Mucosa of descending colon (tissue), 3 donors: ENCODE measurements around the gene ABCG8. TPM values are rescaled to one million over a fixed set of nuclear protein-coding genes. Genes with fewer than 3 reads are reported as not detected.

Experiments used
- ATAC-seq: fragments of 200-7000 bp; cut with Tn5 transposase; one replicate; pipeline ENCODE4 v1.9.1; 2020; ENCODE audit warnings: mild to moderate bottlenecking, moderate library complexity
- DNase-seq, 3 donors: peaks; one replicate each; pipeline ENCODE4 v3.0.0-alpha.2; 2020
- H3K36me3 ChIP-seq: fragments of 200-600 bp; one replicate; pipeline ENCODE4 v1.8.0; 2021; ENCODE audit warnings: low read depth, mild to moderate bottlenecking
- H3K4me1 ChIP-seq: fragments of 200-600 bp; one replicate; pipeline ENCODE4 v1.8.0; 2021; ENCODE audit warnings: low read depth, mild to moderate bottlenecking
- H3K4me3 ChIP-seq: fragments of 200-600 bp; one replicate; pipeline ENCODE4 v1.8.0; 2021; ENCODE audit warnings: mild to moderate bottlenecking
- H3K9me3 ChIP-seq: fragments of 200-600 bp; one replicate; pipeline ENCODE4 v1.8.0; 2021; ENCODE audit warnings: mild to moderate bottlenecking
- intact Hi-C, 2 donors: fragments of 100-400 bp; cut with DNase I in 1 of 2; cut with micrococcal nuclease in 1 of 2; formaldehyde crosslinking; loops; one replicate each; pipeline versions ENCODE4 v1.11.0 to v1.11.1; 2022; cut with DNase I, micrococcal nuclease
- total RNA-seq, 3 donors: library from RNA; stranded (reverse); fragmentation: NEBNext Ultra II Directional in 2 of 3; extraction: Animal tissue kit (Norgen Biotek cat#: 25700) in 2 of 3; gene quantifications; one replicate each; pipeline versions ENCODE4 v1.2.1 to v1.2.4, GENCODE V29; 2021 to 2023
- TF ChIP-seq, protein P1 (sequence below): fragments of 200-600 bp; IDR thresholded peaks from one replicate; pipeline ENCODE4 v1.8.0; 2022; ENCODE audit warnings: antibody characterized with exemption, mild to moderate bottlenecking
- donor health status: DM: no; HTN: no; CAD: no; lungs with moderate emphysema.
- donor health status: DM: no; HTN: no; CAD: no.
- donor health status: DM: no; HTN: yes; CAD: no.

Gene ABCG8
- total RNA-seq, 3 donors from 2014 or later = 0.06 to 0.87 (median 0.49) TPM

DNA sequence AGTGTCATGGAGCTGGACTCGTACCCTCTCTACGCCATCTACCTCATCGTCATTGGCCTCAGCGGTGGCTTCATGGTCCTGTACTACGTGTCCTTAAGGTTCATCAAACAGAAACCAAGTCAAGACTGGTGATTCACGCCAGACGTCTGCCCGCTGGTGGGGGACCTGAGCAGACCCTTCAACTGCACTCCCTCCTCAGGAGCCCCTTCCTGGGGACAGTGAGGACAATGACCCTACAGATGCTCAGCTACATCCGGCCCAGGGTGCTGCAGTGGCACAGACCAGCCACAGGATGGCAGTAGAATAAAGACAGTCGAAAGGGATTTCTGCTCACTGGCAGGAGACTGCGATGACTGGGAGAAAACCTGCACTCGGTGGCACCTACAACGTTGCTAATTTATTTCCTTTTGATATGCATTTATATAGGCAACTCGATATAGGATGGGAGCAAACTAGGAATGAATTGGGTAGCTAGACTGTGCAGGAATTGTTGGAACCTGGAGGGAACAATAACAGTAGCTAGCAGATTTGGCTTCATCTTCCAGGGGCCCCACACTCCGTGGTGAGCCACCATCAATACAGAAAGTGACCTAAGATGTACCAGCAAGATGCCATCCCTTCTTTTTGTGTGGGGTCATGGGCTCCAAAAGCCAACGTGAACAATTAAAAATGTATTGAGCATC, 39.2 kb downstream of the ABCG8 start:
- Histone ChIP-seq H3K36me3 (no peaks in the 10 kb centered on the region), H3K9me3 (no peaks in the 10 kb centered on the region), H3K4me3 (no peak overlapping the region), H3K4me1 (no peaks in the 10 kb centered on the region)
- TF ChIP-seq, protein P1, sequence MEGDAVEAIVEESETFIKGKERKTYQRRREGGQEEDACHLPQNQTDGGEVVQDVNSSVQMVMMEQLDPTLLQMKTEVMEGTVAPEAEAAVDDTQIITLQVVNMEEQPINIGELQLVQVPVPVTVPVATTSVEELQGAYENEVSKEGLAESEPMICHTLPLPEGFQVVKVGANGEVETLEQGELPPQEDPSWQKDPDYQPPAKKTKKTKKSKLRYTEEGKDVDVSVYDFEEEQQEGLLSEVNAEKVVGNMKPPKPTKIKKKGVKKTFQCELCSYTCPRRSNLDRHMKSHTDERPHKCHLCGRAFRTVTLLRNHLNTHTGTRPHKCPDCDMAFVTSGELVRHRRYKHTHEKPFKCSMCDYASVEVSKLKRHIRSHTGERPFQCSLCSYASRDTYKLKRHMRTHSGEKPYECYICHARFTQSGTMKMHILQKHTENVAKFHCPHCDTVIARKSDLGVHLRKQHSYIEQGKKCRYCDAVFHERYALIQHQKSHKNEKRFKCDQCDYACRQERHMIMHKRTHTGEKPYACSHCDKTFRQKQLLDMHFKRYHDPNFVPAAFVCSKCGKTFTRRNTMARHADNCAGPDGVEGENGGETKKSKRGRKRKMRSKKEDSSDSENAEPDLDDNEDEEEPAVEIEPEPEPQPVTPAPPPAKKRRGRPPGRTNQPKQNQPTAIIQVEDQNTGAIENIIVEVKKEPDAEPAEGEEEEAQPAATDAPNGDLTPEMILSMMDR = peak; percentile 90
- intact Hi-C loops = no loop called here
- ATAC-seq (peak; percentile 90), DNase-seq (peak in 2 of 3 donors; percentile 77 to 84)

DNA sequence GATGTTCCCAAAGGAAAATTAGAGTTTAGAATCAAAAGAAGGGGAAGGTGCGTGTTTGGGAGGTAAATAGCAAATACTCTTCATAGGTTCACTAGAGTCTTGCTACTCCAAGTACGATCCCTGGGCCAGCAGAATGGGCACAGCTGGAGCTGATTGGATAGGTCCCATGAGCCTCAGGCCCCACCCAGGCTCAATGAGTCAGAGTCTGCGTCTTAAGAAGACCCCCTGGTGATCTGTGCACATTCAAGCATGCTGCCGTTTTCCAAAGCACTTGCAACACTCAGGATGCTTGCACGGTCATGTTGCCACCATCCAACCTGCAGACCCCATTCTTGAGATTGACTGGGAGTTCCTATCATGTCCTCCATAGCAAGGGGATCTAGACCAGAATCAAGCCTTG, 40.5 kb downstream of the ABCG8 start:
- intact Hi-C loops = no loop called here

DNA sequence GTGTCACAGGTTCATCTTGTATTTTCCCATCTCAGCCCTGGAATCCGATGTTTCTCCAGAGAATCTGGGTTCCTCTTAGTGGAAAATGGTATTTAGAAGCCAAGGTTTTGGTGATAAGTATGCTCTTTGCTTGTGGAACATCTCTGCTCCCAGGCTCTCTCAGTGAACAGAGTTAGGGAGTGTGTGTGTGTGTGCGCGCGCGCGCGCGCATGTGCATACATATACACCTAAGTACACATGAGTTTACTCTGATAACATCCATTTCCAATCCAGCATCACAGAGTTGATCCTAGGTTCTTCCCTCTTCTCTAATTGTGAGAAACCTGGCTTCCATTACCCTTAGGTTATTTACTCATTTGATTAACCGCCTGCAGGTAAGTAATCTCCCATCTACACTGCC, 41.7 kb downstream of the ABCG8 start:
- no peaks in the 10 kb centered on the region for H3K36me3 ChIP-seq
- ATAC-seq (no peak), DNase-seq (no peak)
- H3K4me3 ChIP-seq = no peak overlapping the region
- TF ChIP-seq, protein P1 = no peak
- no peaks in the 10 kb centered on the region for H3K9me3 ChIP-seq
- no peaks in the 10 kb centered on the region for H3K4me1 ChIP-seq
- intact Hi-C loops = no loop called here

More for the DNA sequence above, 40.5 kb downstream of the ABCG8 start:
- TF ChIP-seq, protein P1 = no peak
- no peaks in the 10 kb centered on the region for H3K4me1 ChIP-seq
- no peak overlapping the region for H3K4me3 ChIP-seq
- no peaks in the 10 kb centered on the region for H3K36me3 ChIP-seq
- ATAC-seq (no peak), DNase-seq (no peak)
- H3K9me3 ChIP-seq = no peaks in the 10 kb centered on the region

DNA sequence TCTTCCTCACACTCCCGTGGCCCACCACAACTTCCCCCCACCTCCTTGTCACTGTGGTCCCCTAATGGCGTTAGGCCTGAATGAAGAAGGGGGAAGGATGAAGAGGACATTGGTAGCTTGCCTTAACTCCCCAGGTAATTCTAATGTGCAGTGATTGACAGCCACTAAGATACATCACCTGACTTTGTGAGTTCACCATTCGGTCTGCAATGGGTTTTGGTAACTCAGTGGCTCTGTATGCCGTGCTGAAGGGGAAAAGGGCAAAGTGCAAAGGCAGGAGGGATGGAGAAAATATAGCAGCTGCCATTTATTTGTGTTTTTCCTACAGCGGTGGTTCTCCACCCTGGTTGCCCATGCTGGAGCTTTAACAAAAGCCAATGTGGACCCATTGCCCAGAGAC, 42.2 kb downstream of the ABCG8 start:
- H3K4me1 ChIP-seq = no peaks in the 10 kb centered on the region
- H3K4me3 ChIP-seq = no peak overlapping the region
- intact Hi-C loops = no loop called here
- no peaks in the 10 kb centered on the region for H3K36me3 ChIP-seq
- no peaks in the 10 kb centered on the region for H3K9me3 ChIP-seq
- TF ChIP-seq, protein P1 = no peak
- DNase-seq = no peak
- no peak for ATAC-seq

DNA sequence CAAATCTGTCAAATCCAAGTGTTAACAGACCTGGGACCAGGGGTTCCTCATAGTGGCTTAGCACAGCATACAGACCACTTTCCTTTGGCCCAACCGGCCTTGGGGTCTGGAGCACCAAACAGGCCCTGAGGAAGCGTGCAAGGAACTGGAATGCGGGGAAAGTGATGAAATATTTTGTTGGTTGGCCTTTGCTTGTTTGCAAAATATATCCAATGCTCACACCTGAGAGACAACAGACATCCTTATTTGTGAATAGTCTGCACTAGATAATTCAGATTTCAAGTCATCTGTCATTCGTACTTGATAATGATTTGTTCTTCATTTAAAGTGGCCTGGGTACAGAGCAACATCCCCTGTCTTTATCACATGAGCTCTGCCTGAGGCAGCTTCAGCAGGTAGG, 43.5 kb downstream of the ABCG8 start:
- intact Hi-C loops = no loop called here
- no peak for DNase-seq
- Histone ChIP-seq H3K4me1 (no peaks in the 10 kb centered on the region), H3K4me3 (no peak overlapping the region), H3K9me3 (no peaks in the 10 kb centered on the region), H3K36me3 (no peaks in the 10 kb centered on the region)
- ATAC-seq = no peak
- TF ChIP-seq, protein P1 = no peak
